ENCODE data around the gene PRSS53. TPM values are rescaled to one million over a fixed set of nuclear protein-coding genes. Genes with fewer than 3 reads are reported as not detected.

Gene PRSS53
- total and polyA plus RNA-seq, 10 of the 15 experiments (the other 5 are each of a cell fraction or from before 2014, with no cell fraction given): 0.35 to 3.4 (median 0.88) TPM; not detected in 2

DNA sequence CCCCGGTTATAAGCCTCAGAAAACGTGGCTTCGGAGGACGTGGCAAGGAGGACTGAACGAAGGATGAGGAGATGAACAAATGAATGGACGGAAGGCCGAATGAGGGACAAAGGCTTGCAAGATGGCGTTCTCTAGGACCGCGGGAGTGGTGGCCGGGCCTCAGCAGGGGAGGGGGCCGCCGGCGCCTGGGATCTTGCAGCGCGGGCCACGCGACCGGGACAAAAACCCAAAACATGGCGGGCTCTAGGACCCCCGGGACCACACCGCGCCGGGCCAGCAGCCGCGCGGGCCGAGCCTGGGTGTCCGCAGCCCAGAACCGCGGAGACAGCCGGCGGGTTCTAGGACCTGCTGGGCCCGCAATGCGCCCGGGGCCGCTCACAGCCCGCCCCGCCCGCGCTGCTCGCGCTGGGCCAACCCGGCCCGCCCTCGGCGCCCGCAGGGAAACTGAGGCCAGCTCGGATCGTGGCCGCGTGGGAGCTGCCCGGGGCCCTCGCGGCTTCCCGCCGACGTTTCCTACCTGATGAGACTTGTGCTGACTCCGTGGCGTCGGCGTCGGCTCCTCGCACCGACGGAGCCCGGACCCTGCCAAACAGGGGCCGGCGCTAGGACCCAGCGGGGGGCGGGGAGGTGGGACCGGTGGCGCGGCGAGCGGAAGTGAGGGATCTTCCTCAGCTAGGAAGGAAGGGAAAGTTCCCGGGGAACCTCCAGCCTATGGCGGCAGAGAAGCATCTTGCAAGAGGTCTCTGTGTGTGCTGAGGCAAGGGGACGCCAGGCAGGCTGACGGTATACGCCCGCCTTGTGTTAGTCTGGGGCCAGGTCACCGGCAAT, 15.4 kb downstream of the PRSS53 start (continued):
- TF ChIP-seq EZH2 (IDR thresholded peaks at IDR 0.05; ENCODE audit: borderline replicate concordance, control insufficient read depth, low read depth, low read length) (no peak), PAX8 (IDR thresholded peaks at IDR 0.05) (no peak), CREM (IDR thresholded peaks at IDR 0.05; ENCODE audit: low read depth) (peak; percentile 69; the same call in 1 of the 2 replicates), SMARCA5 (IDR thresholded peaks at IDR 0.05) (peak; percentile 85; the same call in 1 of the 2 replicates), KAT2A (conservative IDR thresholded peaks at IDR 0.05; ENCODE audit: control insufficient read depth, low read depth, low read length) (no peak), CBX3 (IDR thresholded peaks at IDR 0.05; ENCODE audit: borderline replicate concordance, low read depth) (no peak), RUNX3 (IDR thresholded peaks at IDR 0.05; ENCODE audit: low read length) (peak; percentile 76), POLR2AphosphoS5 (IDR thresholded peaks at IDR 0.05; ENCODE audit: low read length) (peak; percentile 36; the same call in 1 of the 2 replicates), PRDM15 (CRISPR knock-in tag; IDR thresholded peaks at IDR 0.05) (no peak), PKNOX1 (IDR thresholded peaks at IDR 0.05) (no peak), ETV6 (conservative IDR thresholded peaks at IDR 0.05 in 1 of 2, IDR thresholded peaks at IDR 0.05 in 1 of 2; ENCODE audit: borderline replicate concordance in 1 of 2, low read depth in 1 of 2) (no peak; a peak in 1 of 4 replicates), NBN (IDR thresholded peaks at IDR 0.05) (no peak; the same call in none of the 2 replicates), JUND (IDR thresholded peaks at IDR 0.05; ENCODE audit: low read depth, low read length) (no peak), RAD51 (IDR thresholded peaks at IDR 0.05) (no peak), ZNF592 (IDR thresholded peaks at IDR 0.05) (peak; percentile 65), NFYA (IDR thresholded peaks at IDR 0.05; ENCODE audit: borderline replicate concordance, low read depth, low read length) (no peak), KDM1A (IDR thresholded peaks at IDR 0.05; ENCODE audit: borderline replicate concordance) (no peak)
- TF ChIP-seq, protein P1, sequence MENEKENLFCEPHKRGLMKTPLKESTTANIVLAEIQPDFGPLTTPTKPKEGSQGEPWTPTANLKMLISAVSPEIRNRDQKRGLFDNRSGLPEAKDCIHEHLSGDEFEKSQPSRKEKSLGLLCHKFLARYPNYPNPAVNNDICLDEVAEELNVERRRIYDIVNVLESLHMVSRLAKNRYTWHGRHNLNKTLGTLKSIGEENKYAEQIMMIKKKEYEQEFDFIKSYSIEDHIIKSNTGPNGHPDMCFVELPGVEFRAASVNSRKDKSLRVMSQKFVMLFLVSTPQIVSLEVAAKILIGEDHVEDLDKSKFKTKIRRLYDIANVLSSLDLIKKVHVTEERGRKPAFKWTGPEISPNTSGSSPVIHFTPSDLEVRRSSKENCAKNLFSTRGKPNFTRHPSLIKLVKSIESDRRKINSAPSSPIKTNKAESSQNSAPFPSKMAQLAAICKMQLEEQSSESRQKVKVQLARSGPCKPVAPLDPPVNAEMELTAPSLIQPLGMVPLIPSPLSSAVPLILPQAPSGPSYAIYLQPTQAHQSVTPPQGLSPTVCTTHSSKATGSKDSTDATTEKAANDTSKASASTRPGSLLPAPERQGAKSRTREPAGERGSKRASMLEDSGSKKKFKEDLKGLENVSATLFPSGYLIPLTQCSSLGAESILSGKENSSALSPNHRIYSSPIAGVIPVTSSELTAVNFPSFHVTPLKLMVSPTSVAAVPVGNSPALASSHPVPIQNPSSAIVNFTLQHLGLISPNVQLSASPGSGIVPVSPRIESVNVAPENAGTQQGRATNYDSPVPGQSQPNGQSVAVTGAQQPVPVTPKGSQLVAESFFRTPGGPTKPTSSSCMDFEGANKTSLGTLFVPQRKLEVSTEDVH (IDR thresholded peaks at IDR 0.05; ENCODE audit: low read depth, partially characterized antibody): no peak

All from GM12878 (cell line).